Naive thymus-derived CD4-positive, alpha-beta T cell (primary cell): ENCODE measurements around the gene ZG16B. TPM values are rescaled to one million over a fixed set of nuclear protein-coding genes. Genes with fewer than 3 reads are reported as not detected.

Source experiments
- ATAC-seq: fragments of 150-1000 bp; cut with Tn5 transposase; 2 replicates; pipeline ENCODE4 v1.10.0; 2021; ENCODE audit warnings: mild to moderate bottlenecking, moderate library complexity
- CTCF ChIA-PET: fragments of 350-600 bp; sonication (Branson Sonifier 250); formaldehyde crosslinking; loops from one replicate; lab custom pipeline; 2021; ENCODE audit warnings: antibody characterized with exemption; lab: Charles Lee
- POLR2A ChIA-PET: fragments of 350-600 bp; sonication (Branson Sonifier 250); formaldehyde crosslinking; loops from one replicate; lab custom pipeline; 2021; ENCODE audit warnings: antibody characterized with exemption, inconsistent platforms; lab: Charles Lee
- DNase-seq, 9 donors: peaks; one replicate each; pipeline versions ENCODE4 v3.0.0 to v3.0.0-alpha.2; 2020 to 2022; ENCODE audit warnings: mixed read lengths in 1 of 9
- H3K27ac ChIP-seq: one replicate; pipeline ENCODE4 v1.7.0; 2013; ENCODE audit warnings: mild to moderate bottlenecking, low read depth, low read length, moderate library complexity
- H3K27me3 ChIP-seq, 2 donors: one replicate each; pipeline ENCODE4 v1.7.0; 2013; ENCODE audit warnings: low read length in 2 of 2, mild to moderate bottlenecking in 2 of 2, moderate library complexity in 2 of 2; ENCODE audit not compliant: control insufficient read depth in 2 of 2, insufficient read depth in 2 of 2
- H3K36me3 ChIP-seq, 3 experiments: 1 replicate in 2 of 3; 2 replicates in 1 of 3; pipeline ENCODE4 v1.7.0; 2013; ENCODE audit warnings: low read length in 3 of 3, mild to moderate bottlenecking in 3 of 3, moderate library complexity in 1 of 3; ENCODE audit not compliant: insufficient read depth in 3 of 3, control insufficient read depth in 2 of 3
- H3K4me1 ChIP-seq, 2 donors: one replicate each; pipeline ENCODE4 v1.7.0; 2013; ENCODE audit warnings: low read length in 2 of 2, mild to moderate bottlenecking in 2 of 2, moderate library complexity in 1 of 2; ENCODE audit not compliant: control insufficient read depth in 2 of 2, insufficient read depth in 2 of 2
- H3K4me3 ChIP-seq: 2 replicates; pipeline ENCODE4 v1.7.0; 2013; ENCODE audit warnings: mild to moderate bottlenecking, low read length
- H3K9me3 ChIP-seq, 3 experiments: 1 replicate in 2 of 3; 2 replicates in 1 of 3; pipeline ENCODE4 v1.7.0; 2013; ENCODE audit warnings: low read length in 3 of 3; ENCODE audit not compliant: control insufficient read depth in 2 of 3
- H3K27ac Mint-ChIP-seq, 9 donors: one replicate each; pipeline ENCODE4 v1.8.0; 2020 to 2022; ENCODE audit warnings: mixed read lengths in 9 of 9, mild to moderate bottlenecking in 8 of 9, moderate library complexity in 5 of 9, inconsistent platforms in 2 of 9
- H3K27me3 Mint-ChIP-seq, 5 donors: one replicate each; pipeline ENCODE4 v1.8.0; 2021 to 2022; ENCODE audit warnings: mixed read lengths in 5 of 5, mild to moderate bottlenecking in 1 of 5
- H3K36me3 Mint-ChIP-seq, 5 donors: one replicate each; pipeline ENCODE4 v1.8.0; 2020 to 2022; ENCODE audit warnings: mixed read lengths in 5 of 5, mild to moderate bottlenecking in 3 of 5, inconsistent platforms in 1 of 5
- H3K4me1 Mint-ChIP-seq, 7 donors: one replicate each; pipeline ENCODE4 v1.8.0; 2020 to 2022; ENCODE audit warnings: mixed read lengths in 7 of 7, mild to moderate bottlenecking in 3 of 7, inconsistent platforms in 1 of 7
- H3K4me3 Mint-ChIP-seq, 10 donors: one replicate each; pipeline ENCODE4 v1.8.0; 2020 to 2022; ENCODE audit warnings: mild to moderate bottlenecking in 10 of 10, mixed read lengths in 10 of 10, moderate library complexity in 6 of 10, inconsistent platforms in 2 of 10
- H3K9me3 Mint-ChIP-seq, 11 donors: one replicate each; pipeline ENCODE4 v1.8.0; 2020 to 2022; ENCODE audit warnings: mixed read lengths in 11 of 11, mild to moderate bottlenecking in 4 of 11, inconsistent platforms in 1 of 11, moderate library complexity in 1 of 11
- intact Hi-C, 2 donors: fragments of 100-400 bp; cut with micrococcal nuclease; formaldehyde crosslinking; loops; one replicate each; pipeline ENCODE4 v1.15.1; 2023
- polyA plus RNA-seq, 2 donors: library from polyadenylated mRNA; unstranded; fragments of 300-500 nt; fragmentation: Illumina TruSeq; gene quantifications; one replicate each; pipeline ENCODE4 v1.2.3, GENCODE V29; 2021
- total RNA-seq, 6 experiments: library from RNA in 5 of 6; stranded (reverse) in 5 of 6; gene quantifications; 1 replicate in 5 of 6; 2 replicates in 1 of 6; pipeline ENCODE4 v1.2.3 and lab custom pipeline; 2021 to 2026

ZG16B gene
- total and polyA plus RNA-seq, 7 experiments from 2014 or later = 2.3 to 17.2 TPM; not detected in 5

GRCh38 chr16:2786061-2786825 is 43.9 kb upstream of the ZG16B start:
- ChIA-PET POLR2A (no interaction called here), CTCF (interaction anchor here (0.6 kb wide), 1 partner anchor 1081 kb away, joined by 3 read pairs; no protein-coding TSS in a partner anchor)
- peak overlapping the region in 3 of 9 donors; percentile 28 to 62 (median 28) for H3K27ac Mint-ChIP-seq
- no peaks in the 10 kb centered on the region for H3K9me3 ChIP-seq
- no peak for ATAC-seq
- H3K36me3 ChIP-seq = no peaks in the 10 kb centered on the region
- DNase-seq = peak in 1 of 9 donors; percentile 3
- H3K4me3 Mint-ChIP-seq = peak overlapping the region in 8 of 10 donors; percentile 38 to 81 (median 57)
- no peaks in the 10 kb centered on the region for H3K9me3 Mint-ChIP-seq
- H3K4me3 ChIP-seq = no peak overlapping the region
- H3K4me1 Mint-ChIP-seq = peaks cover 0 to 12% (median 5%) of the 10 kb centered on the region in 7 donors
- peaks cover 2 to 8% of the 10 kb centered on the region in 2 donors for H3K4me1 ChIP-seq
- peaks cover 0 to 29% (median 2%) of the 10 kb centered on the region in 5 donors for H3K27me3 Mint-ChIP-seq
- H3K27me3 ChIP-seq = no peaks in the 10 kb centered on the region
- H3K36me3 Mint-ChIP-seq = no peaks in the 10 kb centered on the region
- no peak overlapping the region for H3K27ac ChIP-seq
- intact Hi-C loops = no loop called here

GRCh38 chr16:2786826-2787151 is 43.3 kb upstream of the ZG16B start:
- H3K4me1 ChIP-seq = peaks cover 2 to 8% of the 10 kb centered on the region in 2 donors
- intact Hi-C loops = no loop called here
- H3K36me3 ChIP-seq = no peaks in the 10 kb centered on the region
- Mint-ChIP-seq H3K36me3 (no peaks in the 10 kb centered on the region), H3K27me3 (peaks cover 0 to 32% (median 7%) of the 10 kb centered on the region in 5 donors), H3K4me1 (peaks cover 0 to 12% (median 5%) of the 10 kb centered on the region in 7 donors), H3K4me3 (peak overlapping the region in 1 of 10 donors; percentile 81), H3K27ac (no peak overlapping the region), H3K9me3 (no peaks in the 10 kb centered on the region)
- CTCF ChIA-PET = no interaction called here
- DNase-seq = no peak
- H3K9me3 ChIP-seq = no peaks in the 10 kb centered on the region
- H3K27ac ChIP-seq = no peak overlapping the region
- POLR2A ChIA-PET = no interaction called here
- H3K27me3 ChIP-seq = no peaks in the 10 kb centered on the region
- ATAC-seq = no peak
- H3K4me3 ChIP-seq = no peak overlapping the region

- Mint-ChIP-seq H3K4me1 (peaks cover 0 to 12% (median 5%) of the 10 kb centered on the region in 7 donors), H3K9me3 (no peaks in the 10 kb centered on the region), H3K36me3 (no peaks in the 10 kb centered on the region), H3K27me3 (peaks cover 5 to 32% (median 12%) of the 10 kb centered on the region in 5 donors), H3K27ac (peak within 1 kb of the TSS in 1 of 9 donors; percentile 28), H3K4me3 (peak within 1 kb of the TSS in 5 of 10 donors; percentile 12 to 81 (median 59))
- Histone ChIP-seq H3K27me3 (no peaks in the 10 kb centered on the region), H3K4me1 (peaks cover 2 to 8% of the 10 kb centered on the region in 2 donors), H3K4me3 (no peak within 1 kb of the TSS), H3K36me3 (no peaks in the 10 kb centered on the region), H3K9me3 (no peaks in the 10 kb centered on the region), H3K27ac (no peak within 1 kb of the TSS)
- CTCF ChIA-PET = interaction anchor here (0.9 kb wide), 1 partner anchor 83 kb away, joined by 3 read pairs; no protein-coding TSS in a partner anchor
- DNase-seq (peak in 1 of 9 donors; percentile 5), ATAC-seq (no peak)
- POLR2A ChIA-PET = interaction anchor here (1.0 kb wide), 1 partner anchor 9 kb away, joined by 4 read pairs; no protein-coding TSS in a partner anchor
- intact Hi-C loops = no loop called here
Measured at GRCh38 chr16:2787406-2787805, 42.7 kb upstream of the ZG16B start, which contains the start of gene PRSS33. PRSS33 (minus strand) TSS chr16:2787560; CDS start chr16:2786547, 1,013 bp downstream.

GRCh38 chr16:2787961-2788360 is 42.1 kb upstream of the ZG16B start:
- H3K4me3 Mint-ChIP-seq = peak overlapping the region in 1 of 10 donors; percentile 66
- H3K27ac ChIP-seq = no peak overlapping the region
- H3K27me3 Mint-ChIP-seq = peaks cover 5 to 34% (median 13%) of the 10 kb centered on the region in 5 donors
- H3K4me1 ChIP-seq = peaks cover 2 to 8% of the 10 kb centered on the region in 2 donors
- ChIA-PET CTCF (interaction anchor here (0.9 kb wide), 1 partner anchor 82 kb away, joined by 3 read pairs; no protein-coding TSS in a partner anchor), POLR2A (interaction anchor here (1.0 kb wide), 1 partner anchor 10 kb away, joined by 4 read pairs; no protein-coding TSS in a partner anchor)
- ATAC-seq (no peak), DNase-seq (peak in 1 of 9 donors; percentile 6)
- intact Hi-C loops = no loop called here
- no peaks in the 10 kb centered on the region for H3K9me3 ChIP-seq
- H3K27ac Mint-ChIP-seq = no peak overlapping the region
- H3K4me1 Mint-ChIP-seq = peaks cover 0 to 12% (median 5%) of the 10 kb centered on the region in 7 donors
- no peaks in the 10 kb centered on the region for H3K36me3 ChIP-seq
- no peak overlapping the region for H3K4me3 ChIP-seq
- no peaks in the 10 kb centered on the region for H3K27me3 ChIP-seq
- no peaks in the 10 kb centered on the region for H3K9me3 Mint-ChIP-seq
- no peaks in the 10 kb centered on the region for H3K36me3 Mint-ChIP-seq

- Mint-ChIP-seq H3K36me3 (no peaks in the 10 kb centered on the region), H3K4me1 (peaks cover 0 to 11% (median 2%) of the 10 kb centered on the region in 7 donors), H3K27me3 (peaks cover 5 to 40% (median 28%) of the 10 kb centered on the region in 5 donors), H3K4me3 (no peak overlapping the region), H3K27ac (no peak overlapping the region), H3K9me3 (no peaks in the 10 kb centered on the region)
- ChIA-PET POLR2A (interaction anchor here (0.7 to 3.1 kb wide), 2 partner anchors 13 to 875 kb away, joined by 3 to 10 read pairs; partner anchors contain the start of gene ELOB), CTCF (no interaction called here)
- H3K27ac ChIP-seq = no peak overlapping the region
- no peaks in the 10 kb centered on the region for H3K9me3 ChIP-seq
- no peaks in the 10 kb centered on the region for H3K27me3 ChIP-seq
- H3K36me3 ChIP-seq = no peaks in the 10 kb centered on the region
- DNase-seq (peak in 1 of 9 donors; percentile 7), ATAC-seq (no peak)
- intact Hi-C loops = no loop called here
- H3K4me1 ChIP-seq = peaks cover 2 to 6% of the 10 kb centered on the region in 2 donors
- no peak overlapping the region for H3K4me3 ChIP-seq
Measured at GRCh38 chr16:2790631-2791030, 39.5 kb upstream of the ZG16B start.

- Mint-ChIP-seq H3K36me3 (no peaks in the 10 kb centered on the region), H3K27me3 (peaks cover 5 to 40% (median 28%) of the 10 kb centered on the region in 5 donors), H3K4me3 (no peak overlapping the region), H3K4me1 (peaks cover 0 to 7% (median under 1%) of the 10 kb centered on the region in 7 donors), H3K9me3 (no peaks in the 10 kb centered on the region), H3K27ac (no peak overlapping the region)
- Histone ChIP-seq H3K27me3 (no peaks in the 10 kb centered on the region), H3K4me3 (no peak overlapping the region), H3K9me3 (no peaks in the 10 kb centered on the region), H3K4me1 (peaks cover 0 to under 1% of the 10 kb centered on the region in 2 donors), H3K36me3 (no peaks in the 10 kb centered on the region), H3K27ac (no peak overlapping the region)
- POLR2A ChIA-PET = interaction anchor here (0.6 to 3.1 kb wide), 2 partner anchors 13 to 186 kb away, joined by 5 to 10 read pairs; partner anchors contain the start of gene ELOB
- ATAC-seq (no peak), DNase-seq (peak in 1 of 9 donors; percentile 1)
- CTCF ChIA-PET = interaction anchor here (0.7 kb wide), 1 partner anchor 242 kb away, joined by 3 read pairs; no protein-coding TSS in a partner anchor
- intact Hi-C loops = no loop called here
Measured at GRCh38 chr16:2791174-2791573, 38.9 kb upstream of the ZG16B start.
